Measurements from ENCODE around the gene FSCN2.

GRCh38 chr17:81480140-81481072, 47.8 kb upstream of the FSCN2 start:
- TF ChIP-seq POLR2AphosphoS5 (IDR thresholded peaks at IDR 0.05; ENCODE audit: low read length) (no peak), RB1 (IDR thresholded peaks at IDR 0.05; ENCODE audit: borderline replicate concordance) (no peak), IRF3 (IDR thresholded peaks at IDR 0.05) (no peak), CTCF (IDR thresholded peaks at IDR 0.05 in 2 of 3, conservative IDR thresholded peaks at IDR 0.05 in 1 of 3; ENCODE audit: control insufficient read depth in 2 of 3, extremely low read depth in 1 of 3, insufficient read depth in 1 of 3, low read depth in 3 of 3, low read length in 3 of 3) (no peak)

Measured in GM12878 (cell line).